SK-N-SH treated with all-trans-retinoic acid at 6 μM for 48 hours (cell line): Measurements from ENCODE around the gene GJB5.
"Not testable (repeated sequence)": the region's sequence is repeated elsewhere in the genome, so short reads cannot be mapped to it uniquely, and the experiment has no call there.

ENCODE experiments used
- ATAC-seq: fragments of 200-7000 bp; cut with Tn5 transposase; 3 replicates; pipeline ENCODE4 v1.9.1; 2020; ENCODE audit warnings: mild to moderate bottlenecking, moderate library complexity
- BACH2 ChIP-seq: fragments of 250-450 bp; sonication (Bioruptor Pico); IDR thresholded peaks from 2 replicates; pipeline ENCODE4 v1.9.0; 2021; ENCODE audit warnings: mild to moderate bottlenecking, borderline replicate concordance
- CSDC2 ChIP-seq: fragments of 250-450 bp; sonication (Bioruptor Pico); IDR thresholded peaks from 2 replicates; pipeline ENCODE4 v1.5.0; 2020; ENCODE audit warnings: mild to moderate bottlenecking, moderate library complexity
- ESRRG ChIP-seq: fragments of 250-450 bp; sonication (Bioruptor Pico); IDR thresholded peaks from 2 replicates; pipeline ENCODE4 v1.6.1; 2021; ENCODE audit warnings: mild to moderate bottlenecking
- GLIS3 ChIP-seq: fragments of 250-450 bp; sonication (Bioruptor Pico); IDR thresholded peaks from 2 replicates; pipeline ENCODE4 v1.5.0; 2020; ENCODE audit warnings: mild to moderate bottlenecking, moderate library complexity
- ISL1 ChIP-seq: fragments of 250-450 bp; sonication (Bioruptor Pico); IDR thresholded peaks from 2 replicates; pipeline ENCODE4 v2.1.2; 2022; ENCODE audit warnings: mild to moderate bottlenecking, moderate library complexity
- OSR1 ChIP-seq: fragments of 250-450 bp; sonication (Bioruptor Pico); IDR thresholded peaks from 2 replicates; pipeline ENCODE4 v1.8.0; 2022; ENCODE audit warnings: moderate library complexity, mild to moderate bottlenecking, inconsistent platforms
- PPARA ChIP-seq: fragments of 250-450 bp; sonication (Bioruptor Pico); IDR thresholded peaks from 2 replicates; pipeline ENCODE4 v1.5.0; 2020; ENCODE audit warnings: mild to moderate bottlenecking, borderline replicate concordance
- RARB ChIP-seq: fragments of 250-450 bp; sonication (Bioruptor Pico); IDR thresholded peaks from 2 replicates; pipeline ENCODE4 v1.8.0; 2021; ENCODE audit warnings: mild to moderate bottlenecking, moderate library complexity
- TCF4 ChIP-seq: fragments of 250-450 bp; sonication (Bioruptor Pico); IDR thresholded peaks from 2 replicates; pipeline ENCODE4 v1.8.0; 2021; ENCODE audit warnings: mild to moderate bottlenecking, moderate library complexity, borderline replicate concordance
- TOX ChIP-seq: fragments of 250-450 bp; sonication (Bioruptor Pico); IDR thresholded peaks from 2 replicates; pipeline ENCODE4 v1.8.0; 2021; ENCODE audit warnings: mild to moderate bottlenecking, moderate library complexity, borderline replicate concordance
- ZFP3 ChIP-seq: fragments of 250-450 bp; sonication (Bioruptor Pico); IDR thresholded peaks from 2 replicates; pipeline ENCODE4 v1.5.0; 2020; ENCODE audit warnings: mild to moderate bottlenecking, moderate library complexity
- ZFP30 ChIP-seq: fragments of 450-650 bp; formaldehyde crosslinking; IDR thresholded peaks from 2 replicates; pipeline ENCODE4 v1.5.0; 2022; ENCODE audit warnings: mild to moderate bottlenecking, moderate library complexity
- ZNF565 ChIP-seq: fragments of 450-650 bp; formaldehyde crosslinking; conservative IDR thresholded peaks from 2 replicates; pipeline ENCODE4 v1.5.0; 2020; ENCODE audit warnings: low read depth, mild to moderate bottlenecking, moderate library complexity
- TF ChIP-seq, protein P1 (sequence below): fragments of 250-450 bp; sonication (Bioruptor Pico); IDR thresholded peaks from 2 replicates; pipeline ENCODE4 v1.5.0; 2020; ENCODE audit warnings: mild to moderate bottlenecking, moderate library complexity
- TF ChIP-seq, protein P2 (sequence below): fragments of 250-450 bp; sonication (Bioruptor Pico); IDR thresholded peaks from 2 replicates; pipeline ENCODE4 v1.5.1; 2021; ENCODE audit warnings: mild to moderate bottlenecking, moderate library complexity
- TF ChIP-seq, protein P3 (sequence below): fragments of 250-450 bp; sonication (Bioruptor Pico); IDR thresholded peaks from 2 replicates; pipeline ENCODE4 v1.8.0; 2020; ENCODE audit warnings: mild to moderate bottlenecking, moderate library complexity, borderline replicate concordance

Gene GJB5

DNA sequence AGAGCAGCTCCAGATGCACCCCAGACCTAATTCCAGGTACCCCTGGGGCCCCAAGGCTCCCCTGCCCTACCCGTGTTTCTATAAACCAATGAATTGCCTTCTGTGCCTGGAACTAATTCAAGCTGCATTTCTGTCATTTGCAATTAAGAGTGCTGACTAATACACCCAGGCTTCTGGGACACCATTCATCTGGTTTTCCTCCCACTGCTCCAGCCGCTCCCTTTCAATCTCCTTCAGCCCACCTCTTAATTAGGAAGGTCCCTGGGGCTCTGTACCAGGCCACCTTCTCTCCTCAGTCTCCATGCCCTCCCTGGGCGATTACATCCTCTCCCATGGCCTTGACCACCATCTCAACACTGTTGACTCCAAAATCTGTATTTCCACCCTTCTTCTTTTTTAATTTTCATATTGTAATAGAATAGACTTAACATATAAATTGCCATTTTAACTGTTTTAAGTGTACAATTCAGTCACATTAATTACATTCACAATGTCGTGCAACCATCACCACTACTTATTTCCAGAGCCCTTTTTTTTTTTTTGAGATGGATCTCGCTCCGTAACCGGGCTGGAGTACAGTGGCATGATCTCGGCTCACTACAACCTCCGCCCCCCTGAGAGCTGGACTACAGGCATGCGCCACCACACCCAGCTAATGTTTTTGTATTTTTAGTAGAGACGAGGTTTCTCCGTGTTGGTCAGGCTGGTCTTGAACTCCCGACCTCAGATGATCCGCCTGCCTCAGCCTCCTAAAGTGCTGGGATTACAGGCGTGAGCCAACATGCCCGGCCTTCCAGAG is 16.9 kb downstream of the GJB5 start:
- no peak for ATAC-seq
- no peak for TF ChIP-seq ESRRG (CRISPR knock-in tag)
- TF ChIP-seq ZNF565 (CRISPR knock-in tag), result no peak
- no peak for TF ChIP-seq GLIS3 (CRISPR knock-in tag)
- no peak for TF ChIP-seq PPARA (CRISPR knock-in tag)
- no peak for TF ChIP-seq CSDC2 (CRISPR knock-in tag)

DNA sequence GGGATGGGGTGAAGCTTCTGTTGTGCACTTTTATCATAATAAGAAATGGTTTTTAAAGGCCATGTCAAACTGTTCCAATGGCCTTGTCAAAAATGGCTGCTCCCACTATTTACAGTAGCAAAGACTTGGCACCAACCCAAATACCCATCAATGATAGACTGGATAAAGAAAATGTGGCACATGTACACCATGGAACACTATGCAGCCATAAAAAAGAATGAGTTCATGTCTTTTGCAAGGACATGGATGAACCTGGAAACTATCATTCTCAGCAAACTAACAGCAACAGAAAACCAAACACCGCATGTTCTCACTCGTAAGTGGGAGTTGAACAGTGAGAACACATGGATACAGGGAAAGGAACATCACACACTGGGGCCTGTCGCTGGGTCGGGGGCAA is 18.3 kb downstream of the GJB5 start:
- not testable (repeated sequence) for ATAC-seq

DNA sequence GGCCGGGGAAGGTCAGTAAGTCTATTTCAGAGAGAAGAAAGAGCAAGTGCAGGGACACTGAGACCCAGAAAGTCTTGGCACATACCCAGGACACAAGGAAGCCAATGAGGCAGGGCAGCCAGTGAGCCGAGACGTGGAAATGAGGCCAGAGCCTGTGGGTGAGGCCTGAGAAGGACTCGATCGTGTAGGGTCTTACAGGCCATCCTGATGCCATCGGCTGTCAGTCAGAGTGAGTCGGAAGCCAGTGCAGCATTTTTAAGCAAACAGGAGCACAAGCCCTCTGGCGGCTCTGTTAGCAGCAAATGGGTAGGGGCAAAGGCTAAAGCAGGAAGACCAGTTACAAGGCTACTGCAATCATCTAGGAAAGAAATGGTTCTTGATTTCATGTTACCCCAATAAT is 20.1 kb downstream of the GJB5 start:
- no peak for TF ChIP-seq OSR1 (CRISPR knock-in tag)
- TF ChIP-seq ISL1 (CRISPR knock-in tag), result no peak
- ATAC-seq, result no peak

DNA sequence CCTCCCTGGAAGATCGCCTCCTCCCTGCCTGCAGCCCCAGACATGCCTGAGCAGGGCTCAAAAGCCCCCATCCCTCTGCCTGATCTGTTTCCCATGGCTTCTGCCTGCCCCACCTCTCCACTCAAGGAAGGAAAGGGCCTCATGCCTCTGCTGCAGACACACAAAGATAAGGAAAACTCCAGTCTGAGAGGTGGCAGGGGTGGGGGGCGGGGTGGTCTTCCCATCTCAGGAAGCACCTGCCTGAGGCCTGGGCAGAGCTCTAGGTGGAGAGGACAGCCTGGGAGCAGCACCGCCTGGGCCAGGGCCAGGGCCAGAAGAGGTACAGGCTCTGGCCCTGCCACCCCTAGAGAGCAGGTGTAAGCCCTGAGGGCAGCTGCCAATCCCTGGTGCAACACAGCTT is 22.1 kb downstream of the GJB5 start:
- TF ChIP-seq TCF4 (CRISPR knock-in tag) (no peak), RARB (no peak), ZNF565 (CRISPR knock-in tag) (no peak), ZFP3 (CRISPR knock-in tag) (no peak)
- TF ChIP-seq, protein P1, sequence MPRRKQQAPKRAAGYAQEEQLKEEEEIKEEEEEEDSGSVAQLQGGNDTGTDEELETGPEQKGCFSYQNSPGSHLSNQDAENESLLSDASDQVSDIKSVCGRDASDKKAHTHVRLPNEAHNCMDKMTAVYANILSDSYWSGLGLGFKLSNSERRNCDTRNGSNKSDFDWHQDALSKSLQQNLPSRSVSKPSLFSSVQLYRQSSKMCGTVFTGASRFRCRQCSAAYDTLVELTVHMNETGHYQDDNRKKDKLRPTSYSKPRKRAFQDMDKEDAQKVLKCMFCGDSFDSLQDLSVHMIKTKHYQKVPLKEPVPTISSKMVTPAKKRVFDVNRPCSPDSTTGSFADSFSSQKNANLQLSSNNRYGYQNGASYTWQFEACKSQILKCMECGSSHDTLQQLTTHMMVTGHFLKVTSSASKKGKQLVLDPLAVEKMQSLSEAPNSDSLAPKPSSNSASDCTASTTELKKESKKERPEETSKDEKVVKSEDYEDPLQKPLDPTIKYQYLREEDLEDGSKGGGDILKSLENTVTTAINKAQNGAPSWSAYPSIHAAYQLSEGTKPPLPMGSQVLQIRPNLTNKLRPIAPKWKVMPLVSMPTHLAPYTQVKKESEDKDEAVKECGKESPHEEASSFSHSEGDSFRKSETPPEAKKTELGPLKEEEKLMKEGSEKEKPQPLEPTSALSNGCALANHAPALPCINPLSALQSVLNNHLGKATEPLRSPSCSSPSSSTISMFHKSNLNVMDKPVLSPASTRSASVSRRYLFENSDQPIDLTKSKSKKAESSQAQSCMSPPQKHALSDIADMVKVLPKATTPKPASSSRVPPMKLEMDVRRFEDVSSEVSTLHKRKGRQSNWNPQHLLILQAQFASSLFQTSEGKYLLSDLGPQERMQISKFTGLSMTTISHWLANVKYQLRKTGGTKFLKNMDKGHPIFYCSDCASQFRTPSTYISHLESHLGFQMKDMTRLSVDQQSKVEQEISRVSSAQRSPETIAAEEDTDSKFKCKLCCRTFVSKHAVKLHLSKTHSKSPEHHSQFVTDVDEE (CRISPR knock-in tag), result no peak
- TF ChIP-seq, protein P2, sequence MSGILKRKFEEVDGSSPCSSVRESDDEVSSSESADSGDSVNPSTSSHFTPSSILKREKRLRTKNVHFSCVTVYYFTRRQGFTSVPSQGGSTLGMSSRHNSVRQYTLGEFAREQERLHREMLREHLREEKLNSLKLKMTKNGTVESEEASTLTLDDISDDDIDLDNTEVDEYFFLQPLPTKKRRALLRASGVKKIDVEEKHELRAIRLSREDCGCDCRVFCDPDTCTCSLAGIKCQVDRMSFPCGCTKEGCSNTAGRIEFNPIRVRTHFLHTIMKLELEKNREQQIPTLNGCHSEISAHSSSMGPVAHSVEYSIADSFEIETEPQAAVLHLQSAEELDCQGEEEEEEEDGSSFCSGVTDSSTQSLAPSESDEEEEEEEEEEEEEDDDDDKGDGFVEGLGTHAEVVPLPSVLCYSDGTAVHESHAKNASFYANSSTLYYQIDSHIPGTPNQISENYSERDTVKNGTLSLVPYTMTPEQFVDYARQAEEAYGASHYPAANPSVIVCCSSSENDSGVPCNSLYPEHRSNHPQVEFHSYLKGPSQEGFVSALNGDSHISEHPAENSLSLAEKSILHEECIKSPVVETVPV (CRISPR knock-in tag), result no peak
- no peak for ATAC-seq

DNA sequence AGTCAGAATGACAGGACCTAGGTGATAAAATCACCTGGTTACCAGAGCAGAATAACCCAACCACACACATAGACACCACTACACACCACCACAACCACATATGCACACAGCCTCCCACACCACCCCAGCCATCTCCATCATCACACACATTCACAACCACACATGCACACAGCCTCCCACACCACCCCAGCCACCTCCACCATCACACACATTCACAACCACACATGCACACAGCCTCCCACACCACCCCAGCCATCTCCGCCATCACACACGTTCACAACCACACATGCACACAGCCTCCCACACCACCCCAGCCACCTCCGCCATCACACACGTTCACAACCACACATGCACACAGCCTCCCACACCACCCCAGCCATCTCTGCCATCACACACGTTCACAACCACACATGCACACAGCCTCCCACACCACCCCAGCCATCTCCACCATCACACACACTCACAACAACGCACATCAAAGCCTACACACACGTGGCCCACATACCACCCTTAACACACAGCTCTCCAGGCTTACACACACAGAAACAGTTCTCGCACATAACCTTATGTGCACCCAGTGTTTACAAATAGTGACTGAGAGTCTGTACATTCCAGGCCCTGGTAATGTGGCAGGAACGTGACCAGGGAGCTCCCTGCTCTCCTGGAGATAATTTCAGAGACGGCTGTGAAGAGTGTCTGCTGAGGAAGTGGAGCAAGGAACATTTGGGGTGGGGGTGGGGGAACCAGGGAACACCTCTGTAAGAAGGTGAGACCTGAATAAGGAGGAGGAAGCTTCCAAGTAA is 22.9 kb downstream of the GJB5 start:
- no peak for ATAC-seq

DNA sequence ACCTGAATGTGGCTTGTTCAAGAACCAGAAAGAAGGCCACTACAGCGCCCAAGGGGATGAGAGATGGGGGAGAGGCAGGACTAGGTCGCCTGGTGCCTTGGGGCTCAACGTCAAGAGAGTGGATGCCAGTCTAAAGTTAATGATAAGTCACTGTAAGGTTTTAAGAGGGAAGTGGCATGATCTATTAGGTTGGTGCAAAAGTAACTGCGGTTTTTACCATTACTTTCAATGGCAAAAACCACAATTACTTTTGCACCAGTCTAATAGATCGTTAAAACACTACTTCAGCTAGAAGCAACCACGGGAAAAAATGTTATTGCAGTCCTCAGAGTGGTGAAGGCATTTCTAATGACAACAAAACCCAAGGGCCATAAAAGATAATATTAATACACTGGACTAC is 23.5 kb downstream of the GJB5 start:
- TF ChIP-seq TOX, result no peak
- TF ChIP-seq, protein P1 (CRISPR knock-in tag), result no peak
- ATAC-seq, result no peak

More for the DNA sequence above, 22.9 kb downstream of the GJB5 start:
- TF ChIP-seq ZFP30 (CRISPR knock-in tag) (no peak), BACH2 (CRISPR knock-in tag) (no peak), ZNF565 (CRISPR knock-in tag) (no peak)
- TF ChIP-seq, protein P3, sequence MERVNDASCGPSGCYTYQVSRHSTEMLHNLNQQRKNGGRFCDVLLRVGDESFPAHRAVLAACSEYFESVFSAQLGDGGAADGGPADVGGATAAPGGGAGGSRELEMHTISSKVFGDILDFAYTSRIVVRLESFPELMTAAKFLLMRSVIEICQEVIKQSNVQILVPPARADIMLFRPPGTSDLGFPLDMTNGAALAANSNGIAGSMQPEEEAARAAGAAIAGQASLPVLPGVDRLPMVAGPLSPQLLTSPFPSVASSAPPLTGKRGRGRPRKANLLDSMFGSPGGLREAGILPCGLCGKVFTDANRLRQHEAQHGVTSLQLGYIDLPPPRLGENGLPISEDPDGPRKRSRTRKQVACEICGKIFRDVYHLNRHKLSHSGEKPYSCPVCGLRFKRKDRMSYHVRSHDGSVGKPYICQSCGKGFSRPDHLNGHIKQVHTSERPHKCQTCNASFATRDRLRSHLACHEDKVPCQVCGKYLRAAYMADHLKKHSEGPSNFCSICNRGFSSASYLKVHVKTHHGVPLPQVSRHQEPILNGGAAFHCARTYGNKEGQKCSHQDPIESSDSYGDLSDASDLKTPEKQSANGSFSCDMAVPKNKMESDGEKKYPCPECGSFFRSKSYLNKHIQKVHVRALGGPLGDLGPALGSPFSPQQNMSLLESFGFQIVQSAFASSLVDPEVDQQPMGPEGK (CRISPR knock-in tag), result no peak
